ENCODE data around the gene ZNF362.
A peak's percentile ranks its signal among the peaks of the same experiment; 100 is the strongest.

ZNF362 gene

DNA sequence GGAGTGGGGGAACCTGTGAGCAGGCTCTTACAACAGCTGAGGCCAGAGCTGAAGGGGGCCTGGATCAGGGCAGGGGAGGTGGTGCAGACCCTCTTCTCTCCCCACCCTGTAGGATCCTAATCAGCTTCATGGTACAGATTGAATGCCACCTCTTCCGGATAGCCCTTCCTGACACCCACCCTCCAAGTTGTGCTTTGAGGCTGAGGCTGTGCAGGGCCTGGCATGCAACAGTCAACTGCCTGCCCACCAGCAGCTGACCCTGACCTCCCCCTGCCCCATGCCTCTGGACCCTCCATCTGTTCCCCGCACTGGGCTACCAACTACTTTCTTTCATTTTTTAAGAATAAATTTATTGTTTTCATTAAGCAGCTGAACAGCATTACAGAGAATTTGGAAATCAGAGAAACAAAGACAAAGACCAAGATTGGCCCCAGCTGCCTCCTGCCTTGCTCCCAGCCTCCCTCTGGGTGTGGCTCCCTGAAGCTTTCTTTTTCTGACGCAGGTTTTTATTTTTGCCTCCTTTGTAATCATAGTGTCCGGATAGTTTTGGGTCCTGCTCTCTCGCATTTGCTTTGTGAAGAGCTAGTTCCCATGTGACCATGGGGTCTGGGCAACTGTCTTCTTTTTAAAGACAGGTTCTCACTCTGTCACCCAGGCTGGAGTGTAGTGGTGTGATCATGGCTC is 12.8 kb downstream of the ZNF362 start:
- DNase-seq = no peak

DNA sequence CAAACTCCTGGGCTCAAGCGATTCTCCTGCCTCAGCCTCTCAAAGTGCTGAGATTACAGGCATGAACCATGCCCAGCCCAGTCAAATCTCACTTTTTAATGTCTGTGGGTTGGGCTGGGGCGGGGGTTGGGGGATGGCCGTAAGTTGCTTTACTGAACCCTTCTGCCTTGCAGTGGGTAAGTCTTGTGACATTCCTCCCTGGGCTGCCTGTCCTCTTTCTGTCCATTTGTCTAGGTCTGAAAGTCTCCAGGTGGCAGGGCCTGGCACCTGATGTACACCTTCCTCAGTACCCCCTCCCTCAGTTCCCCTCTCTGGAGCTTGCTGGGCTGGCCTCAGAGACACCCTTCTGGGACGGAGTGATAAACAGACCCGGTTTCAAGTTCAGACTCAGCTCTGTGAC is 13.3 kb downstream of the ZNF362 start:
- no peak for DNase-seq

- DNase-seq = no peak
Observed at GRCh38 chr1:33270379-33270778, 14.1 kb downstream of the ZNF362 start.

- no peak for DNase-seq
Observed at GRCh38 chr1:33270808-33271465, 14.6 kb downstream of the ZNF362 start.

GRCh38 chr1:33271666-33272505 is 15.6 kb downstream of the ZNF362 start:
- no peak for DNase-seq

DNA sequence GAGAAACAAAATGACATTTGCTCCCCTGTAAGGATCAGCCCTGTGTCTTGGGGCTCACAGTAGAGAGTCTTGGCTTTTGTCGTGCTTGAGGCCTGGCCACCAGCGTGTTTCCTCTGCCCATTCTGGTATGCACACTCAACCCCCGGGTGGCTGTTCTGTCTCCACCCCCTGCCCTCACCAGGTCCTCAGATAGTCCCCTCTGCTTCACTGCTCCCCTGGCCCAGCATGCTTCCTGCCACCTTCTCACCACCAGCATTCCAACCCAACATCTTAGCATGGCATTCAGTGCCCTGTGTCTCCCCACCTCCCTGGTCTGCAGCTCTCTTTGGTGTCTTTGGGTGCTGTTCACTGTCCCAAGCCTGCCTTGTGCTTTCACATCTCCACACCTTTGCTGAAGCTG is 16.2 kb downstream of the ZNF362 start:
- DNase-seq = no peak

DNA sequence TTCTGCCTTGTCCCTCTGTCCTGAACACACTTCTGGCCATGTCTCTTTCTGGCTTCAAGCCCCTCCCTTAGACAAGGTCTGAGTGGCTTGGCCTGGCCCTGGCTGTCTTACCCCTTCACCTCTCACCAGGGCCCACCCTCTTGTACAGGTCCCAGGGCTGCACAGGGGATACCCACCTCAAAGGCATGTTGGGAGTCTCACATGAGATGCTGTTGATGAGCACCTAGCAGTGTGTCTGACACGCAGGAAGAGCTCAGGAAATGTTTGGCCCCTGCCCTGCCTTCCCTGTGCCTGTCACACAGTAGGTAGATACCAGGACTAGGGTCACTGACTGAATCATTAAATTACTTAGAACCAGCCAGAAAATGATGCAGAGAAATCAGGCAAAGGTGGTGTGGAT is 16.6 kb downstream of the ZNF362 start:
- no peak for DNase-seq

GRCh38 chr1:33273406-33273805 is 17.1 kb downstream of the ZNF362 start:
- DNase-seq = no peak

DNA sequence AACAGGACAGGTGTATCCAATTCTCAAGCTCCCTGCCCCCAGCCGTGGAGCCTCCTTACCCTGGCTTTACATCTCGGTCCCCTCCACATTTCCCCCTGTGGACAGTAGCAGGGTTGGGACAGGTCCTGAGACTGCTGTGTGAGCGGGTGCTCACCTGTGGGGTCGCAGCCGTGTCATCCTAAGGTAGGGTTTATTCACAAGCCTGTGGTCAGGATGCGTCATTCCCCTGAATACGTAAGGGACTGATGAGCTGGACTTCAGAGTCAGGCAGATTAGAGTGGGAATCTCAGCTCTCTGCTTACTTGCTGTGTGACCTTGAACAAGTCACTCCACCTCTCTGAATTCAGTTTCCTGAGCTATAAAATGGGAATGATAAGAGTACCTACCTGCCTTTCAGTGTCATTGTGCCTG is 17.7 kb downstream of the ZNF362 start:
- no peak for DNase-seq

- no peak for DNase-seq
Observed at GRCh38 chr1:33274446-33274845, 18.2 kb downstream of the ZNF362 start.

DNA sequence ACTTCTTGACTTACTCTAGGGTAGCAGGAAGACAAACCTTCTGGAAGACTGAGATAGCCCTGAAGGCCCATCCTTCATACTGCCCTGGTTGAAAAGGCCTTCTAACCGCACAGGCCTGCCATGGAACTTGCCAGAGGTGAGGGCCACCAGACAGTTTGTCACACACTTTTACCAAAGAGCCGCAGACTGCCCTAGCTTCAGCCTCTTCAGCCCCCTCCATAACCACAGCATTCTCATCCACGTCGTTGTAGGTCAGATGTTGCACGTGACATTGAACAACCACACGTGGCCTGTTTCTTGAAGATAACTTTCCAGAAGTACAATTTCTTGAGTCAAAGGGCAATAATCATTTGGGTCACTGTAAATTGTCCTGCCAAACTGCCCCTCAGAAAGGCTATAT is 18.9 kb downstream of the ZNF362 start:
- DNase-seq = no peak

DNA sequence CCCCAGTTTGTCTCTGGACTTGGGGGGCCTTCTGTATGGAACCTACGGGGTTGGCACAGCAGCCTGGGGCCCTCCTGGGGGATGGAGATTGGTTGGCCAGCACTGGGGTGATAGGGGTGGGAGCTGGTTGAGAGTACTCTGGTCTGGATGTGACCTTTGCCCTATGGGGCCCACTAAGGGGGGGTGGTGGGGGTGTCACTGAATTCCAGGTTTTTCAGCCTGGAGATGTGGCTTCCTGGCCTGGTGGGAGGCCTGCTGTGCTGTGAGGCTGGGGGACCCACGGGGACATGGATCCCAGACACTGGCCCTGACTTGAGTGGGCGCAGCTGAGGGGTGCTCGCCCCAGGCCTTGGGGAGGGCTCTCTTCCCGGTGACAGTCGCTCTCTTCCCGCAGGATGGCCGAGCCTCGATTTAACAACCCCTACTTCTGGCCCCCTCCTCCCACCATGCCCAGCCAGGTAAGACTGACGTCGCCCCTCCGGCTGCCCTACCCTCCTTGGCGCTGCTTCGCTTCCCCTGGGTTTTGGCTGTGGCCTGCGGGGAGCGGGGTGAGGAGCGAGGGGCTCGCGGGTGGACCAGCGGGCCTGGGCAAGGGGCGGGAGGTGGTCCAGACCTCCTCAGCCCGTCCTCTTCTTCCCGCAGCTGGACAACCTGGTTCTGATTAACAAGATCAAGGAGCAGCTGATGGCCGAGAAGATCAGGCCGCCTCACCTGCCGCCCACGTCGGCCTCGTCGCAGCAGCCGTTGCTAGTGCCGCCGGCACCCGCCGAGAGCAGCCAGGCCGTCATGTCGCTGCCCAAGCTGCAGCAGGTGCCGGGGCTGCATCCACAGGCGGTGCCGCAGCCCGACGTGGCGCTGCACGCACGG is 19.6 kb downstream of the ZNF362 start:
- peak; percentile 18 for DNase-seq

- peak; percentile 17 for DNase-seq
Observed at GRCh38 chr1:33276573-33277298, 20.4 kb downstream of the ZNF362 start.

GRCh38 chr1:33277488-33278084 is 21.3 kb downstream of the ZNF362 start:
- peak; percentile 17 for DNase-seq

GRCh38 chr1:33280091-33280661 is 23.9 kb downstream of the ZNF362 start:
- peak; percentile 10 for DNase-seq

GRCh38 chr1:33281554-33282303 is 25.4 kb downstream of the ZNF362 start:
- peak; percentile 6 for DNase-seq

DNA sequence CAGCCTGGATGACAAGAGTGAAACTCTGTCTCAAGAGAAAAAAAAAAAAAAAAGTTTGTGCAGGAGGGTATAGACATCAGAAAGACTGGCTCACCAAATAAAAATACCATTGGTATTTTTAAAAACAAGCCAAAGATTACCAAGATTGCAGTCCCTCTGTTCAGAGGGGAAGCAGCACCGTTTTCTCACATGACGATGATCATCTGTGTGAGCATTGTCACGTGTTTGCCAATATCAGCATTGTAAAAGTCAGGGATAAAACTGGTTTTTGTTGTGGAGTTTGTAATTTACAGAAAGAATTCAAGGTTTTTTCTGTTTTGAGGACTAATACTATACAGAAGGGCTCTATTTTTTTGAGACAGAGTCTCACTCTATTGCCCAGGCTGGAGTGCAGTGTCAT is 26.5 kb downstream of the ZNF362 start:
- no peak for DNase-seq

DNA sequence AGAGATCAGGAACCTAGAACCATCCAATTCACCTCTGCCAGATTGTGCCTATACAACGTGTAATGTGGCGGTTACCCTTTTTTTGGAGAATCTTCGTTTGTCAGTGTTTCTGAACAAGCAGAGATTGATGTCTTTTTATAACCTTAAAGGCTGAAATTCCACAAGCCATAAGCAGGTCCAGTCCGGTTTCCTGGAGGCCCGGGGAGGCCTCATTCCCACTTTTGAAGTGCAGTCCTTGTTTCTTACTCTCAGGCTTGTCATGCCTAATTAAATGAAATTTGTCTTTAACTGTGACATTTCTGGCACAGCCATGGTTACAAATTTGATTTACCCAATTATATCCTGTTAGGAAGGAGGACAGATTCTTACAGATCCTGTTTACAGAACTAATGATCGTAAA is 27.8 kb downstream of the ZNF362 start:
- no peak for DNase-seq

DNA sequence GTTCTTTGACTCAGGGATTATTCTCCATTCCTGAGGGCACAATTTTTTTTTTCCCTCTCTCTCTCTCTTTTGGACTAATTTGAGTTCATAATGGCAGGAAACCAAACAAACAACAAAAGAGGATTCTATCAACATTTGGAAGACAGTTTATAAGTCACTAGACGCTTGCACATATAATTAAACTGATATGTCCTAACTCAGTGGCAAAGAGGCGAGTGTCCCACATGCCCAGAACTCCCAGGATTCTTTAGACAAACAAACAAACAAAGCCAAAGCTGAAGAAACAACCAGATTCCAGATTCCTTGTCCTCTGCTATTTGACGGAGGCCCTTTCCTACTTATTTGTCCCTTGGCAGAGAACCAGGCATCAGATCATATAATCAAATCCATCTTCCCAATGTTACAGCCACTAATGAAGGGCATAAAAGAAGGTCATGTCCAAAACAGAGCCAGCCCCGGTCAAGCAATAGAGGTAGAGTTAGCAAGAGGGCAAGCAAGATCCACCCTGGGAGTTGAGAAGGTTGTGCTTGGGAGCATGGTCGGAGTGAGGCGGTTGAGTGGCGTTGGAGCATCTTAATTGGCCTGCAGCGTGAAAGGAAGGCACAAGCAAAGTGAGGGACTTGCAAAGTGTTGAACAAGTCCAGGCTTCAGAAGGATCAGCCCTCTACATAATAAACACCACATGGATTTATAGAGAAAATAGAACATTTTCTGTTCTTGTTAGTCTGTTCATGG is 30.3 kb downstream of the ZNF362 start:
- no peak for DNase-seq

DNA sequence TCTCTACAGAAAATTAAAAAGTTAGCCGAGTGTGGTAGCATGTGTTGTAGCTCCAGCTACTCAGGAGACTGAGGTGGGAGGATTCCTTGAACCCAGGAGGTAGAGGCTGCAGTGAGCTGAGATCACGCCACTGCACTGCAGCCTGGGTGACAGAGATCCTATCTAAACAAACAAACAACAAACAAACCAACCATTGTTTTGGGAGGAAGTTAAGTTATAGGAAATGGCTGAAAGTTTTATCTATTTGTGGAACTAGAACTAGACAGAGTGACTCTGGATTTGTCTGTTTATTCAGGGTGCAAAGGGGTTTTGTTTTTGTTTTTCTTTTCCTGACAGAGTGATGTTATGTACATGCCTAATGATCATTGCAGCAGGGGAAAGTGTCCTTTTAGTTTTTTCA is 31.0 kb downstream of the ZNF362 start:
- DNase-seq = peak; percentile 5

All from left hindlimb (tissue), 1 donor.